Measurements from ENCODE around the gene ABLIM1. TPM values are rescaled to one million over a fixed set of nuclear protein-coding genes. Genes with fewer than 3 reads are reported as not detected.

Gene ABLIM1
- polyA plus RNA-seq, 1 donor from 2014 or later, result 10.1 TPM

DNA sequence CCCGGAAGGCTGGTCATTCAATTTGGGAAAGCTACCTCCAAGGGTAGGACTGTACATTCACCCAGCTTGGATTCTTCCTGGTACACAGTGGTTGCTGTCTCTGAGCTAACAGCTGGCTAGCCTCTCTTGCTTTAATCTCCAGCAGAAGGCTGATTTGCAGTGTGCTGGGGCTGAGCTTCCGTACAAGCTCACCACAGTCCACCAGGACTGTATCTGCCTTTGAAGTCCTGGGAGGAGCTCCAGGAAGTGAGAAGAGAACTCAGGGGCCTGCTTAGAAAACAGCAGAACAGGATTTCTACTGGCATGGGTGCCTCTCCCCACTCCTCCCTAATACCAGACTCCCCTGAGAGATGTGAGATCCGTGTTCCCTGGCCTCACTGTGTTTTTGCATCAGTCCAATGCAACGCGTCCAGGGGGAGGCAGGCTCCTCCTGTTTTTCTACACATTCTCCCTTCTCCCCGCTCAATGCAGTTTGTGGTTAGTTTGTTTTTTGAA lies 260.4 kb downstream of the ABLIM1 start:
- TF ChIP-seq, protein P1, sequence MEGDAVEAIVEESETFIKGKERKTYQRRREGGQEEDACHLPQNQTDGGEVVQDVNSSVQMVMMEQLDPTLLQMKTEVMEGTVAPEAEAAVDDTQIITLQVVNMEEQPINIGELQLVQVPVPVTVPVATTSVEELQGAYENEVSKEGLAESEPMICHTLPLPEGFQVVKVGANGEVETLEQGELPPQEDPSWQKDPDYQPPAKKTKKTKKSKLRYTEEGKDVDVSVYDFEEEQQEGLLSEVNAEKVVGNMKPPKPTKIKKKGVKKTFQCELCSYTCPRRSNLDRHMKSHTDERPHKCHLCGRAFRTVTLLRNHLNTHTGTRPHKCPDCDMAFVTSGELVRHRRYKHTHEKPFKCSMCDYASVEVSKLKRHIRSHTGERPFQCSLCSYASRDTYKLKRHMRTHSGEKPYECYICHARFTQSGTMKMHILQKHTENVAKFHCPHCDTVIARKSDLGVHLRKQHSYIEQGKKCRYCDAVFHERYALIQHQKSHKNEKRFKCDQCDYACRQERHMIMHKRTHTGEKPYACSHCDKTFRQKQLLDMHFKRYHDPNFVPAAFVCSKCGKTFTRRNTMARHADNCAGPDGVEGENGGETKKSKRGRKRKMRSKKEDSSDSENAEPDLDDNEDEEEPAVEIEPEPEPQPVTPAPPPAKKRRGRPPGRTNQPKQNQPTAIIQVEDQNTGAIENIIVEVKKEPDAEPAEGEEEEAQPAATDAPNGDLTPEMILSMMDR (IDR thresholded peaks at IDR 0.05; ENCODE audit: poor library complexity, severe bottlenecking), result no peak
- TF ChIP-seq SMC3 (conservative IDR thresholded peaks at IDR 0.05; ENCODE audit: poor library complexity) (no peak), RAD21 (conservative IDR thresholded peaks at IDR 0.05) (no peak), MXI1 (conservative IDR thresholded peaks at IDR 0.05; ENCODE audit: poor library complexity, severe bottlenecking) (no peak), EP300 (conservative IDR thresholded peaks at IDR 0.05; ENCODE audit: poor library complexity, severe bottlenecking) (no peak), EZH2 (IDR thresholded peaks at IDR 0.05; ENCODE audit: borderline replicate concordance, insufficient read depth, low read length, poor library complexity, severe bottlenecking) (no peak), POLR2AphosphoS5 (IDR thresholded peaks at IDR 0.05) (no peak)
- H3K9me3 ChIP-seq (ENCODE audit: low read length), result no peaks in the 10 kb centered on the region
- no peaks in the 10 kb centered on the region for H3K9me2 ChIP-seq (ENCODE audit: insufficient read depth, low read length)
- H3K4me3 ChIP-seq (ENCODE audit: low read length), result no peak overlapping the region
- no peak overlapping the region for H2AFZ ChIP-seq (ENCODE audit: low read depth, low read length)
- no peaks in the 10 kb centered on the region for H3K36me3 ChIP-seq (ENCODE audit: insufficient read depth, low read length)
- no peak overlapping the region for H3K9ac ChIP-seq (ENCODE audit: low read length)
- no peaks in the 10 kb centered on the region for H3F3A ChIP-seq (ENCODE audit: insufficient read depth, low read length, poor library complexity, severe bottlenecking)
- H4K20me1 ChIP-seq (ENCODE audit: insufficient read depth), result no peaks in the 10 kb centered on the region
- H3K4me2 ChIP-seq (ENCODE audit: low read length), result no peak overlapping the region
- H3K79me2 ChIP-seq (replicated peaks; ENCODE audit: insufficient read depth, low read length), result no peaks in the 10 kb centered on the region
- H3K27me3 ChIP-seq (ENCODE audit: insufficient read depth, low read depth, low read length), result peaks cover 13% of the 10 kb centered on the region
- no peak overlapping the region for H3K27ac ChIP-seq (ENCODE audit: low read length)

DNA sequence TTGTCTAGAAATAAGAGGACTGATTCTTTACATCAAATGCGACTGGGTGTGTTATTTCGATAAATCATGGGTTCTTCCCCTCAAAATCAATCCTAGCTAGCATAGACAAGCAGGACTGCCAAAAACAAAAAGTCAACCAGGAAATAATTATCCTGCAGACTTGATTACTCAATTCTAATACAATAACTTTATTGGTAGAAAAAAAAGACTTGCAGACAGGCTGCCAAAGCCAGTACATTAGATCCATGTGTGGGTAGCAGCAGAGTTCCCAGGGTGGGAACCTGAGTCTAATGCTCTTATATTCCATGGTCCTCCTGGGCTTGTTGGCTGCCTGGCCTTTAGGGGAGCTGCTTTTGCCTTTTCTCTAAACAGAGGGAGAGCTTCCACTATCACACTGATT lies 261.6 kb downstream of the ABLIM1 start:
- TF ChIP-seq SMC3 (conservative IDR thresholded peaks at IDR 0.05; ENCODE audit: poor library complexity) (no peak), RAD21 (conservative IDR thresholded peaks at IDR 0.05) (no peak), MXI1 (conservative IDR thresholded peaks at IDR 0.05; ENCODE audit: poor library complexity, severe bottlenecking) (no peak)
- TF ChIP-seq, protein P1 (IDR thresholded peaks at IDR 0.05; ENCODE audit: poor library complexity, severe bottlenecking), result no peak
- Histone ChIP-seq H4K20me1 (ENCODE audit: insufficient read depth) (no peaks in the 10 kb centered on the region), H3K27ac (ENCODE audit: low read length) (no peak overlapping the region)

DNA sequence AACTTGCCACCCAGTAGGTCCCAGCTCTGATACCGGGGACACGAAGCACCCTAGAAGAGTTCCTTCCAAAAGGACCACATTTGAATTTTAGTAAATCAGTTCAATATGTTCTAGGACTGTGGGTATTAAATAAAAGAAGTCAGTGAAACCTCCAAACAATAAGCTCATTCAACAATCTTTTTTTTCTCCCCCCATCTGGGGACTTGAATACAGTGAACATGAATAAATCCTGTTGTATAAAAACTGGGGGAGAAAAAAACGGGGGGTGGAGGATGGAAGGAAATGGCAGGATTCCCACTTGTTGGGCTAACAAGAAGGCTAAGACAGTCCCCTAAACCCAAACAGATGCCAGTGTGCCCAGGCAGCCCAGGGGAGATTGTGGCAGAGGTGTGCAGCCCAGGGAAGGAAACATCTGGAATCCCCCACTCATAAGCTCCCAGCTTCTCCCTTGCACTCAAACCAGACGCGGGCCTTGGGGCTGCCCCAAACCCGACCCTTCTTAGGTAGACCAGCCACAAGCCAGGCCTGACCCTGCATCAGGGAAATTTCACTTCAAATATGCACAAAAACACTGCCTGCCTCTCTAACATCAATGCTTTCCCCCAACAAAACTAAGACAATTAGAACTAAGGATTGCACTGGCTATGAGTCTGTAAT lies 262.6 kb downstream of the ABLIM1 start:
- Histone ChIP-seq H3K4me2 (ENCODE audit: low read length) (no peak overlapping the region), H3K9me2 (ENCODE audit: insufficient read depth, low read length) (no peaks in the 10 kb centered on the region), H3F3A (ENCODE audit: insufficient read depth, low read length, poor library complexity, severe bottlenecking) (no peaks in the 10 kb centered on the region), H3K9me3 (ENCODE audit: low read length) (no peaks in the 10 kb centered on the region), H3K79me2 (replicated peaks; ENCODE audit: insufficient read depth, low read length) (no peaks in the 10 kb centered on the region), H3K36me3 (ENCODE audit: insufficient read depth, low read length) (no peaks in the 10 kb centered on the region), H3K27ac (ENCODE audit: low read length) (no peak overlapping the region), H2AFZ (ENCODE audit: low read depth, low read length) (no peak overlapping the region), H3K4me3 (ENCODE audit: low read length) (no peak overlapping the region), H3K9ac (ENCODE audit: low read length) (no peak overlapping the region), H4K20me1 (ENCODE audit: insufficient read depth) (no peaks in the 10 kb centered on the region), H3K27me3 (ENCODE audit: insufficient read depth, low read depth, low read length) (no peaks in the 10 kb centered on the region)
- TF ChIP-seq EZH2 (IDR thresholded peaks at IDR 0.05; ENCODE audit: borderline replicate concordance, insufficient read depth, low read length, poor library complexity, severe bottlenecking), result no peak
- TF ChIP-seq, protein P2, sequence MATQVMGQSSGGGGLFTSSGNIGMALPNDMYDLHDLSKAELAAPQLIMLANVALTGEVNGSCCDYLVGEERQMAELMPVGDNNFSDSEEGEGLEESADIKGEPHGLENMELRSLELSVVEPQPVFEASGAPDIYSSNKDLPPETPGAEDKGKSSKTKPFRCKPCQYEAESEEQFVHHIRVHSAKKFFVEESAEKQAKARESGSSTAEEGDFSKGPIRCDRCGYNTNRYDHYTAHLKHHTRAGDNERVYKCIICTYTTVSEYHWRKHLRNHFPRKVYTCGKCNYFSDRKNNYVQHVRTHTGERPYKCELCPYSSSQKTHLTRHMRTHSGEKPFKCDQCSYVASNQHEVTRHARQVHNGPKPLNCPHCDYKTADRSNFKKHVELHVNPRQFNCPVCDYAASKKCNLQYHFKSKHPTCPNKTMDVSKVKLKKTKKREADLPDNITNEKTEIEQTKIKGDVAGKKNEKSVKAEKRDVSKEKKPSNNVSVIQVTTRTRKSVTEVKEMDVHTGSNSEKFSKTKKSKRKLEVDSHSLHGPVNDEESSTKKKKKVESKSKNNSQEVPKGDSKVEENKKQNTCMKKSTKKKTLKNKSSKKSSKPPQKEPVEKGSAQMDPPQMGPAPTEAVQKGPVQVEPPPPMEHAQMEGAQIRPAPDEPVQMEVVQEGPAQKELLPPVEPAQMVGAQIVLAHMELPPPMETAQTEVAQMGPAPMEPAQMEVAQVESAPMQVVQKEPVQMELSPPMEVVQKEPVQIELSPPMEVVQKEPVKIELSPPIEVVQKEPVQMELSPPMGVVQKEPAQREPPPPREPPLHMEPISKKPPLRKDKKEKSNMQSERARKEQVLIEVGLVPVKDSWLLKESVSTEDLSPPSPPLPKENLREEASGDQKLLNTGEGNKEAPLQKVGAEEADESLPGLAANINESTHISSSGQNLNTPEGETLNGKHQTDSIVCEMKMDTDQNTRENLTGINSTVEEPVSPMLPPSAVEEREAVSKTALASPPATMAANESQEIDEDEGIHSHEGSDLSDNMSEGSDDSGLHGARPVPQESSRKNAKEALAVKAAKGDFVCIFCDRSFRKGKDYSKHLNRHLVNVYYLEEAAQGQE (IDR thresholded peaks at IDR 0.05; ENCODE audit: borderline replicate concordance), result no peak
- no peak for TF ChIP-seq RAD21 (conservative IDR thresholded peaks at IDR 0.05)
- TF ChIP-seq POLR2AphosphoS5 (IDR thresholded peaks at IDR 0.05), result no peak
- TF ChIP-seq MXI1 (conservative IDR thresholded peaks at IDR 0.05; ENCODE audit: poor library complexity, severe bottlenecking), result no peak
- TF ChIP-seq SMC3 (conservative IDR thresholded peaks at IDR 0.05; ENCODE audit: poor library complexity), result no peak
- TF ChIP-seq TAF1 (IDR thresholded peaks at IDR 0.05; ENCODE audit: low read depth), result no peak
- TF ChIP-seq, protein P1 (IDR thresholded peaks at IDR 0.05; ENCODE audit: poor library complexity, severe bottlenecking), result no peak
- TF ChIP-seq EP300 (conservative IDR thresholded peaks at IDR 0.05; ENCODE audit: poor library complexity, severe bottlenecking), result no peak

More for the DNA sequence above, 261.6 kb downstream of the ABLIM1 start:
- no peaks in the 10 kb centered on the region for H3K36me3 ChIP-seq (ENCODE audit: insufficient read depth, low read length)
- H3K4me3 ChIP-seq (ENCODE audit: low read length), result no peak overlapping the region
- H3K9me3 ChIP-seq (ENCODE audit: low read length), result no peaks in the 10 kb centered on the region
- no peaks in the 10 kb centered on the region for H3K79me2 ChIP-seq (replicated peaks; ENCODE audit: insufficient read depth, low read length)
- H2AFZ ChIP-seq (ENCODE audit: low read depth, low read length), result no peak overlapping the region
- H3K4me2 ChIP-seq (ENCODE audit: low read length), result no peak overlapping the region
- no peaks in the 10 kb centered on the region for H3F3A ChIP-seq (ENCODE audit: insufficient read depth, low read length, poor library complexity, severe bottlenecking)
- H3K27me3 ChIP-seq (ENCODE audit: insufficient read depth, low read depth, low read length), result peaks cover under 1% of the 10 kb centered on the region
- no peak overlapping the region for H3K9ac ChIP-seq (ENCODE audit: low read length)
- no peaks in the 10 kb centered on the region for H3K9me2 ChIP-seq (ENCODE audit: insufficient read depth, low read length)
